GM20000 (cell line): ENCODE measurements around the gene TRAK2.

Source experiments
- DNase-seq: peaks from one replicate; pipeline ENCODE4 v3.0.0; 2012; ENCODE audit warnings: low spot score
- TF ChIP-seq, protein P1 (sequence below): IDR thresholded peaks from 2 replicates; pipeline ENCODE4 v1.5.1; 2012; ENCODE audit warnings: mild to moderate bottlenecking, control low read depth; ENCODE audit errors: extremely low read depth, missing control alignments

Gene TRAK2

DNA sequence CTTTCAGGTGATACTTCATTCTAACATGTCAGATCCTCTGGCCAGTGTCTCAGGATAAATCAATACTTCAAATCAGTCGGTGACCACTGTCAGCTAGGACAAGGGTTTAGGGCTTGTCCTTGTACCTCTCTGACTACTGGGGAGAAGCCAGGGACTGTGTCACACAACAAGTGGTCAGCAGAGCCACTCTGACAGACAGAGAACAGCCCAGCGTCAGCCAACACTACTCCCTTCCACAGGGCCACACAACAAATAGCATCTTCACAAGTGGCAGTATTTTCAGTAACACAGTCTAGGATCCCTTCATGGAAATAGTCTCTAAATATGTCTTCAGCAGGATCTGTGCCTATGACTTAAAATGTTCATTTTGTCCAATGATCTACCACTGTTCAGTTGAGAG lies 108.3 kb downstream of the TRAK2 start:
- TF ChIP-seq, protein P1, sequence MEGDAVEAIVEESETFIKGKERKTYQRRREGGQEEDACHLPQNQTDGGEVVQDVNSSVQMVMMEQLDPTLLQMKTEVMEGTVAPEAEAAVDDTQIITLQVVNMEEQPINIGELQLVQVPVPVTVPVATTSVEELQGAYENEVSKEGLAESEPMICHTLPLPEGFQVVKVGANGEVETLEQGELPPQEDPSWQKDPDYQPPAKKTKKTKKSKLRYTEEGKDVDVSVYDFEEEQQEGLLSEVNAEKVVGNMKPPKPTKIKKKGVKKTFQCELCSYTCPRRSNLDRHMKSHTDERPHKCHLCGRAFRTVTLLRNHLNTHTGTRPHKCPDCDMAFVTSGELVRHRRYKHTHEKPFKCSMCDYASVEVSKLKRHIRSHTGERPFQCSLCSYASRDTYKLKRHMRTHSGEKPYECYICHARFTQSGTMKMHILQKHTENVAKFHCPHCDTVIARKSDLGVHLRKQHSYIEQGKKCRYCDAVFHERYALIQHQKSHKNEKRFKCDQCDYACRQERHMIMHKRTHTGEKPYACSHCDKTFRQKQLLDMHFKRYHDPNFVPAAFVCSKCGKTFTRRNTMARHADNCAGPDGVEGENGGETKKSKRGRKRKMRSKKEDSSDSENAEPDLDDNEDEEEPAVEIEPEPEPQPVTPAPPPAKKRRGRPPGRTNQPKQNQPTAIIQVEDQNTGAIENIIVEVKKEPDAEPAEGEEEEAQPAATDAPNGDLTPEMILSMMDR: no peak

DNA sequence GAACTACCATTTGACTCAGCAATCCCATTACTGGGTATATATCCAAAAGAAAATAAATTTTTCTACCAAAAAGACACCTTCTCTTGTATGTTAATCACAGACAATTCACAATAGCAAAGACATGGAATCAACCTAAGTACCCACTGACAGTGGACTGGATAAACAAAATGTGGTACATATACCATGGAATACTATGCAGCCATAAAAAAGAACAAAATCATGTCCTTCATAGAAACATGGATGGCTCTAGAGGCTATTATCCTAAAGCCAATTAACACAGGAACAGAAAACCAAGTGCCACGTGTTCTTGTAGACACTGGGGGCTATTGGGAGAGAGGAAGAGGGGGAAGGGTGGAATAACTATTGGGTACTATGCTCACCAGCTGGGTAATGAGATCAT lies 121.8 kb downstream of the TRAK2 start:
- TF ChIP-seq, protein P1: no peak
- no peak for DNase-seq

More for the DNA sequence above, 108.3 kb downstream of the TRAK2 start:
- DNase-seq: no peak

DNA sequence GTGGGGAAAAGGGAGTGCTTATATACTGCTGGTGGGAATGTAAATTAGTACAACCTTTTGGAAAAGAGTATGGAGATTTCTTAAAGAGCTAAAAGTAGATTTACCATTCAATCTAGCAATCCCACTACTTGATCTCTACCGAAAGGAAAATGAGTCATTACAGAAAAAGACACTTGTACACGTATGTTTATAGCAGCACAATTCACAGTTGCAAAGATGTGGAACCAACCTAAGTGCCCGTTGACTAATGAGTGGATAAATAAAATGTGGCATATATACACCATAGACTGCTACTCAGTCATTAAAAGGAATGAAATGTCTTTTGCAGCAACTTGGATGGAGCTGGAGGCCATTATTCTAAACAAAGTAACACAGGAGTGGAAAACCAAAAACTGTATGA lies 123.6 kb downstream of the TRAK2 start:
- TF ChIP-seq, protein P1: no peak
- no peak for DNase-seq
